ENCODE data around the gene ATG2B.

DNA sequence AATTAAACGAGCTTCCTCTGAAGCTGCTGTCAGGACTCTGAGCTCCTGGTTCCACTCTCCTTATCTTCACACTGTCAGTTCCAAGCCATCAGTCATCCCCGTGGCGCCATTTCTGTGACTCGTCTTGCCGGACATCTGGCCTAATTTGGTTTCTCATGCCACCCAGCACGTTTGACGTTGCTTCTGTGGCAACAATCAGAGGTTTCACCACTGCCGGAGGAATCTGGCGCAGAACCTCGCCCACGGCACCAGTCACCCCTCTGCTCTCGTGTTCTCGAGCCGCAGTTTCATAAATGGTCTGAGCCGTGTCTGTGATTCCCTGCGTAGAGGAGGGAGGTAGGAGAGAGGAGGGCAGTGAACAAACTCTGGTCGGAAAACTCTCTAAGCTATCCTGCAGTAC is 77.5 kb downstream of the ATG2B start:
- TF ChIP-seq, protein P1, sequence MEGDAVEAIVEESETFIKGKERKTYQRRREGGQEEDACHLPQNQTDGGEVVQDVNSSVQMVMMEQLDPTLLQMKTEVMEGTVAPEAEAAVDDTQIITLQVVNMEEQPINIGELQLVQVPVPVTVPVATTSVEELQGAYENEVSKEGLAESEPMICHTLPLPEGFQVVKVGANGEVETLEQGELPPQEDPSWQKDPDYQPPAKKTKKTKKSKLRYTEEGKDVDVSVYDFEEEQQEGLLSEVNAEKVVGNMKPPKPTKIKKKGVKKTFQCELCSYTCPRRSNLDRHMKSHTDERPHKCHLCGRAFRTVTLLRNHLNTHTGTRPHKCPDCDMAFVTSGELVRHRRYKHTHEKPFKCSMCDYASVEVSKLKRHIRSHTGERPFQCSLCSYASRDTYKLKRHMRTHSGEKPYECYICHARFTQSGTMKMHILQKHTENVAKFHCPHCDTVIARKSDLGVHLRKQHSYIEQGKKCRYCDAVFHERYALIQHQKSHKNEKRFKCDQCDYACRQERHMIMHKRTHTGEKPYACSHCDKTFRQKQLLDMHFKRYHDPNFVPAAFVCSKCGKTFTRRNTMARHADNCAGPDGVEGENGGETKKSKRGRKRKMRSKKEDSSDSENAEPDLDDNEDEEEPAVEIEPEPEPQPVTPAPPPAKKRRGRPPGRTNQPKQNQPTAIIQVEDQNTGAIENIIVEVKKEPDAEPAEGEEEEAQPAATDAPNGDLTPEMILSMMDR (IDR thresholded peaks at IDR 0.05), result no peak
- TF ChIP-seq POLR2A (IDR thresholded peaks at IDR 0.05) (no peak), POLR2AphosphoS5 (IDR thresholded peaks at IDR 0.05) (no peak)

Measured in prostate gland (tissue), 2 donors.